HG02973 (cell line): ENCODE results near the gene PAK1.
"Not testable (repeated sequence)": the region's sequence is repeated elsewhere in the genome, so short reads cannot be mapped to it uniquely, and the experiment has no call there.

ENCODE experiments used
- ATAC-seq: cut with Tn5 transposase; IDR thresholded peaks from one replicate; pipeline ENCODE4 v1.9.1; 2021; ENCODE audit warnings: moderate library complexity; ENCODE audit not compliant: unreplicated experiment

The PAK1 gene

DNA sequence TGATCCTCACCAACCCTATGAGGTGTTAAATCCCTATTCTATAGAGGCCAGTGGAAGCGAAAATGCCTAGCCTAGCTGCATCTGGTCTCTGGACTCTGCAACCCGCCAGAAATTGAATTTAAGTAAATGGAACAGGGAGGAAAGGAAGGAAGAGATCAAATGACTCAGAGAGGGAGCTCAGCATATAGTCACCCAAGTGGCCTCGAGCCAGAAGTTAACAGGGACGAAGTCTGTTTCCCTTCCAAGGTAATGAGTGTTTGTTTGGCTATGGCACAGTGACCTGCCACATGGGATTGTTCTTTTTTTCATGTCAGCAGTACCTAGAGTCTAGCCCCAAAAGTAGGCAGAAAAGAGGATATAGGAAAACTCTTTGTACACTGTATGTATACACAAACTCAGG is 66.3 kb downstream of the PAK1 start:
- ATAC-seq, result no peak

DNA sequence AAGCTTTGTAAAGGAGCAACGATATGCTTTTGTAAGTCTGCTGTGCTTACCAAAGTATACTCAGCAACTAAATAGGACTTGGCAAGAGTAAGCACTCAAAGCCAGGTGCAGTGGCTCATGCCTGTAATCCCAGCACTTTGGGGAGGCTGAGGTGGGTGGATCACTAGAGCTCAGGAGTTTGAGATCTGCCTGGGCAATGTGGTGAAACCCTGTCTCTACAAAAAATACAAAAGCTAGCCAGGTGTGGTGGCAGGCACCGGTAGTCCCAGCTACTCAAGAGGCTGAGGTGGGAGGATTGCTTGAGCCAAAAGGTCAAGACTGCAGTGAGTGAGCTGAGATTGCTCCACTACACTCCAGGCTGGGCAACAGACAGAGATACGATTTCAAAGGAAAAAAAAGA is 67.5 kb downstream of the PAK1 start:
- ATAC-seq, result no peak

DNA sequence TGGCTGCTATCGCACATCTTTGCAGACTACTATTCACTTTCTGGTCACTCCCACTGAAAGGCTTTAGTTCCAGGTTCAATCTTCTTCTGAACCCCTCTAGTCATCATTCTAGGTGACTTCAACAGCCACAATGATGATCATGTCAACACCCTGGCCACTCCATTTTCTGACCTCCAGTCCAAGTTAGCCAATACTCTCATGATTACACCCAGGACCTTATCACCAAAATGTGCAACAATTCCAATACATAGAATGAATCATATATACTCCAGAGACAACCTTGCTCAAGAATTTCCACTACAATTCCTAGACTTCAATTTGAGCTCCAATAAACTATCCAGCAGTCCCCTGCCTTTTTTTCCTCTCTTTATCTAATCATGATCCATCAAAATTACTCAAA is 70.7 kb downstream of the PAK1 start:
- no peak for ATAC-seq

DNA sequence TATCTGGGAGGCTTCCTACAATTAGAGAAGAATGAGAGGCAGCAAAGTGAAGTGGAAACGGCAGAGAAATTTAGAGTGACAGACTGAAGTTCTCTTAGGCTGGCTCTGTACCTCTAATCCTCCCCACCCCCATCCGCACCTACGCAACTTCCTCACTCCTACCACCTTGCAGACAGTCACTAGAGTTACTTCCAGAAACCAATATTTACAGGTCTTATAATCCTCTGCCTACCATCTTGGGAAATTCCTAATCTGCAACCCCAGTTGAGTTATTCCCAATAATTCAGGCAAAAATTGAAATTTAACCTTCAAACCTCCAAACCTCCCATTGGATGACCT is 71.7 kb downstream of the PAK1 start:
- ATAC-seq, result no peak

DNA sequence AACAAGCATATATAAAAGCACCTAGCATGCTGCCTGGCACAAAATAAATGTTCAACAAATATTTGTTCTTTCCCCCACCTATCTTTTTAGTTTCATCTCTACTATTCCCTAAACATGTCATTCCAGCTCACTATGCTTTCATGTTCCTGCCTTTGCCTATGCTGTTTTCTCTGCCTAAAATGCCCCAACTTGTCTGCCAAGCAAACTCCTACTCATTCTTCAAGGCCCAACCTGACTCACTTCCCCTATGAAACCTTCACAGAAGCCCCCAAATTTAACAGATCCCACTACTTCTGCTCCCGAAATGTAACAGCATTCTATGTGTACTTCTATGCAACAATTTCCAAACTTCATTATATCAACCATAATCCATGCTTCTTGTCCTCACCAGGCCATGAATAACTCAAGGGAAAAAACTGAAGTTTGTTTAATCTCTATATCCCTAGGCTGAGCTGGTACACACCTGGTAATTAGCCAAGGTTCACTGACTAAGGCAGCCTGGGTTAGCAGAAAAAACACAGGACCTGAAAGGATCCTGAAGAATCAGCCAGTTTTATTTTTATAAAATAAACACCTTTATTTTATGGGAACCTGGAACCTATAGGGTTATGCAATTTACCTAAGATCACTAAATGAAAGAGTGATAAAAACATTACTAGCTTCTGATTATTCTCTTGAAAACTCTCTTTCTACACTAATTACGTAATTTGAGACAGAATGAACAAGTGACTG is 72.2 kb downstream of the PAK1 start:
- ATAC-seq, result no peak

DNA sequence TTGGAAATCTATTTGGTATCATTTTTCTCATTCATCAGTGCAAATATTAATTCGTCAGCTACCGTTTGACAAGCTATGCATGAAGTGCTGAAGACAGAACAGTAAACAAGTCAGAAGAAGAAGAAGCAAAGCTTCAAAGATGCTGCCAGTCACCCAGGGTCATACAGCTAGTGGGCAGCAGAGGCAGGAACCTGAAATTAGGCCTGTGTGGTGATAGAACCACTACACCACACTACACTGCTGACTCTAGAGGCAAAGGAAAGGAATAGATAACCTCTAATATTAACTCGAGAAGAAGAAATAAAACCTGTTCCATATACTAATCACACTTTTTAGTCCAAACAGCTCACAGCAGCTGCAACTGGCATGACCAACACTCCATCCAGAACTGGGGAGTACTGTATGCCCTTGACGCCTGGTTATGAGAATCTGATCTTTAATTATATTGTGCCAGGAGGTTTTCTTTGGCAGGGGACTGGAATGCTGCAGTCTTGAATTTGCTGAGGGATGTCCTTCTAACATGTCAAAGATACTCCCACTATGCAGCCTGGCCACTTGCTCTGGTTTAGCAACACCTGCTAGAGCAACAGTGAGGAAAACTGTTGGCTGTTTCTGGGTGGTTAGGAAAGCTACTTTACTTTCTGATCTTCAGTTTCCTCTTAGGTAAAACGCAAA is 73.0 kb downstream of the PAK1 start:
- no peak for ATAC-seq

DNA sequence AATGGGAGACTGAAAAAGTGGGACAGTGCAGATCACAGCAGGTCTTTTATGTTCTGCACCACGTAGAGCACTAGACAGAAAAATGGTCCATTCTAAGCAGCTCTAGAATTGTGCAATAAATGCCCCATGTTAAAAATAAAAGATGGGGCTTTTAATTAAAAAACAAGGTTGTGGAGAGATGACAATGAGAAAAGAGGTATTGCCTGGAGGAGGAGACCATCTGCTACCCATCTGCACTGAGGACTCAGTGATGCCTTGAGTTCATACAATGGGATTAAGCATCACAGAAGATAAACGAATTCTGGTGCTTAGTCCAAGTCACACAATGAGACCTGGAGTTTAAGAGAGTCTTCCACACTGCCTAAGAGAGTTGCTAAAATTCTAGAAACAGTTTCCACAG is 73.6 kb downstream of the PAK1 start:
- no peak for ATAC-seq

DNA sequence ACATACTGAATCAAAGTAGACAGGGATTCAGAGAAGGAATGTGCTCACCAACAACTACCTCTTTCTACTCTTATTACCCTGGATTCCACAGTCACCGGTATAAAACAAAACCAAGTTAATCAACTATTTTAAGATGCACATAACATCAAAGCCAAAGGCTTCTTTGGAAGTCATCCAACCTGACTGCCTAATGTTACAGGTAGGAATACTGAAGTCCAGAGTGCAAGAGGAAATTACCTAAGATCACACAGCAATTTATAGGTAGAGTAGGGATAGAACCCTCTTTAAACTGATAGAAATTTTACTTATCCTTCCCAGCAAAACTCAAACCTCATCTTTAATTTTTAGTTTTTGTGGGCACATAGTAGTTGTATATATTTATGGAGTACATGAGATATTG is 76.3 kb downstream of the PAK1 start:
- ATAC-seq, result no peak

DNA sequence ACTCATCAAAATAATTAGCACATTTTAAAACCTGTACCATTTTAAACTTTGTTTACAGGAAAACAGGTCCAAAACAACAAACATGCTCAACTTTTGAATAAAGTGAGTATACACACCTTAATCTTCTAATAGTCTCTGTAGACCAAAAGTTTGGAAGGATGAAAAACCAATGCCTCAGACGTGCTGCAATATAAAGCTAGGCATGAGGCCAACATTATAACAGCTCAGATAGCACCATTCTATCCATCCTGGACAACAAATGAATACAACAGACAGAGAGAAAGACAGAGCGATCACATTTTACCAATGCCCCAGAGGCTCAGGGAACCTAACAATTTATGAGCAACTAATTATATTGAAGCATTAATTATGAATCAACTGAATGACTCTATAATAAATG is 77.0 kb downstream of the PAK1 start:
- ATAC-seq, result no peak

DNA sequence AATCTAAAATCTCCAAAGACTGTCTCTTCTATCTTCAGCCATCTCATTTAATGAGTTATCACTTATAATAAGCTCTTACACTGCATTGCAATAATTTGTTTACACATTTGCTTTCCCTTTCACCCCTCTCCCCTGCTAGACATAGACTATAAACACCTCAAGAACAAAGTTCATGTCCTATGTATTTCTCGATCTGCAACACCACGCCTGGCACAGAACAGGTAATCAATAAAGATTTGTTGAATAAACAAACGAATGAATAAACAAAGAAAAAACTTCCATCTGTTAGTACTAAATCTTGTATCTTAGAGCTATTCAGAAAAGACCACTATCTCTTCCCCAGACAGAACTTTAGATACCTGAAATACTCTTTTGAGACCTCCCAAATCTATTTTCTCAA is 77.6 kb downstream of the PAK1 start:
- no peak for ATAC-seq

DNA sequence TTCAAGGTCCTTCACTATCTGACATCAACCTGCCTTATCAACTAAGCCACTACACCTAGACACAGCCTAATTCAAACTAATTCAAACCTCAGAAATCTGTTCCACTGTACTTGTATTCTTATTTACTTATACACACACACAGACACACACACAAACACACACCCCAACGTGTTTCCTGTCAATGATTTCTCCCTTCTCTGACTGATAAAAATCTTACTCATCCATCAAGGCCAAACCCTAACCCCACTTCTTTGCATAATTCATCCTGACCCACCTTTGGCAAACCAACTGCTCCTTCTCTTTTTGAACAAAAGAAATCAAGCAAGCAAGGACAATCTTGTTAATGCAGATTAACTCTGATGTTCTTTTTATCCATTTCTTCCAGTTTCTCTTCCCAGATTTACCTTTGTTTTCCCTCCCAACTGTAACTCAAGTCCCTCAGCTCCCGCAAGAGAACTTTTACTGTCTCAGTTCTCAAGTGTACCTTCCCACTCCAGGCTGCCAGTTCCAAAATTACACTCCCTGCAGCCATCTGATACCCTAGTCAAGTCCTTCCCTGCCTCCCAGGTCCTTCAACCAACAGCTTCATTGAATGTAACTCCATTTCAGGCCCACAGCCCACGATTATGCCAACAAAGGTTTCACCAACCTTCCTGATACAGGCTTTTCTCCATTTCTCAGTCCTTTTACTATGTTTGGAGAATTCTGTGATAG is 78.3 kb downstream of the PAK1 start:
- no peak for ATAC-seq

DNA sequence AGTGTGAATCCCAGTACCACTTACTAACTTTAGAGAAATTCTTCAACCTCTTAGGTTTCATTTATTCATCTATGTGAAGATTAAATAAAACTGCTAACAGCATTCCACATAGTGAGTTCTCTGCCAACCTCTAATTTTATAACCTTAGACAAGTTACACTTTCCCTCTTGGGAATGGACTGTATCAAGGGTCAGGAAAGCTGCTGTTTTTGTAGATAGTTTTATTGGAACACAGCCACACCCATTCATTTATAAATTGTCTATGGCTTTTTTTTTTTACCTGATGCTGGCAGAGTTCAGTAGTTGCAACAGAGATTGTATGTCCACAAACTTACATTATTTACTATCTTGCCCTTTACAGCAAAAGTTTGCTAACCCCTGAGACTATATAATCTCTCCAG is 81.1 kb downstream of the PAK1 start:
- ATAC-seq, result no peak

DNA sequence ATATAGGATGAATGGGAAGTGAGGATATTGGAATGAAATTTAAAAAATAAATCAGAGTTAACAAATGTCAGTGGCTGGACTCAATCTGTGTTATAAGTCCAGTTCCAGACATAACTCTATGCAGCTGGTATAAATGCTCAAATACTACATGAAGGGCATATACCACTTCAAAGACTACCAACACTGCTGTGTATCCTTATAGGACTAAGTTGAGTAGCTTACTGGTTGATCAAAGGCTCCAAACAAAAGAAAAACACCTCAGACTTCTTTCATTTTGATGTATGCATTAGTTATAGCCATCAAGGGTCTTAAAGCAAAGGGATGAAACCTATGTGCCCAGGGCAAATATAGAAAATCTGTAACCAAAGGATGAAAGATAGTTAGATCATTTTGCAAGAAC is 86.2 kb downstream of the PAK1 start:
- no peak for ATAC-seq

DNA sequence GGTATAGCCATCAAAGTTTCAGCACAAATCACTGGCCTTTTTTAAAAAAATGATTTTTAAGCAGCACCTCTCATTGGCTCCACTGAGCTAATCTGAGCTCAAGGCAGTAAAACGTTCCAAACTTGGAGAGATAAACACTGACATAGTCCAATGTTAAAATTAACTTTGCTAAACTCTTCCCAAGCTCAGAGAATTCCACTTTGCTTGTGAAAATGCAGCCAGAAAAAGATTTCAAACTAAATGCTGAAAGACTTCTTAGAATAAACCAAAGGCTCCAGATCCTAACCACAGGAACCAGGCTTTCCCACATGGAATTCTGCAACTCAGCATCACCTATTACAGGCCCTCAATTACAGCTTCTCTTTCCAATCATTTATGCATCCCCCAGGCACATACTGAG is 87.7 kb downstream of the PAK1 start:
- ATAC-seq, result no peak

DNA sequence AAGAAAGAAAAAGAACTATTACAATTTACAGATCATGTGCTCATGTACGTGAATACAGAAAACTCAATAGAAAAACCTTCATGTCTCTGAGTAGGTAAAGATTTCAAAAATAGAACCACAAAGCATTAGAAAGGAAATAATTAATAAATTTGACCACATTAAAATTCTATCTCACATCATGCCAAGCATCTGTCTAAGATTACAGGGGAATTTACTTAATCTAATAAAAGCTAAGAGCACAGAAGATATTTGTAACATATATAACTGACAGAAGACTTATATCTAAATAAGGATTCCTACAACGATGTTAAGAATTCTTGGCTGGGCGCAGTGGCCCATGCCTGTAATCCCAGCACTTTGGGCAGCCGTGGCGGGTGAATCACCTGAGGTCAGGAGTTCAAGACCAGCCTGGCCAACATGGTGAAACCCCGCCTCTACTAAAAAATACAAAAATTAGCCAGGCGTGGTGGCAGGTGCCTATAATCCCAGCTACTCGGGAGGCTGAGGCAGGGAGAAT is 88.6 kb downstream of the PAK1 start:
- not testable (repeated sequence) for ATAC-seq

DNA sequence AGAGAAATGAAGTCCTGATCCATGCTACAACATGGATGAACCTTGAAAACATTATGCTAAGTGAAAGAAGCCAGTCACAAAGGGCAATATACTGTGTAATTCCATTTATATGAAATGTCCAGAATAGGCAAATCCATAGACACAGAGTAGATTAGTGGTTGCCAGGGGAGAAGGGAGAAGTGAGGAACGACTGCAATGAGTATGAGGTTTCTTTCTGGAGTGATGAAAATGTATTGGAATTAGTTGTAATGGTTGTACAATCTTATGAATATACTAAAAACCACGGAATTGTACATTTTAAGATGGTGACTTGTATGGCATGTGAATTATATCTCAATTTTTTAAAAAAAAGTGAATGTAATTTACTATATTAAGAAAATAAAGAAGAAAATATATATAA is 89.3 kb downstream of the PAK1 start:
- ATAC-seq, result no peak

DNA sequence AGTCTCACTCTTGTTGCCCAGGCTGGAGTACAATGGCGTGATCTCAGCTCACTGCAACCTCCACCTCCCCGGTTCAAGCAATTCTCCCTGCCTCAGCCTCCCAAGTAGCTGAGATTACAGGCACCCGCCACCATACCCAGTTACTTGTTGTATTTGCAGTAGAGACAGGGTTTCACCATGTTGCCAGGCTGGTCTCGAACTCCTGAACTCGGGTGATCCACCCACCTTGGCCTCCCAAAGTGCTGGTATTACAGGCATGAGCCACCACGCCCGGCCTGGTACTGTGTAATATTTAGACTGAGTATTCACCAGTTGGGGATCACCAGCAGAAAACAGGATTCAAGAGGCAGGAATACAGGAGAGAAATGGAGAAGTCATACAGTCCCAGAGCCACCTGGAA is 90.5 kb downstream of the PAK1 start:
- not testable (repeated sequence) for ATAC-seq

DNA sequence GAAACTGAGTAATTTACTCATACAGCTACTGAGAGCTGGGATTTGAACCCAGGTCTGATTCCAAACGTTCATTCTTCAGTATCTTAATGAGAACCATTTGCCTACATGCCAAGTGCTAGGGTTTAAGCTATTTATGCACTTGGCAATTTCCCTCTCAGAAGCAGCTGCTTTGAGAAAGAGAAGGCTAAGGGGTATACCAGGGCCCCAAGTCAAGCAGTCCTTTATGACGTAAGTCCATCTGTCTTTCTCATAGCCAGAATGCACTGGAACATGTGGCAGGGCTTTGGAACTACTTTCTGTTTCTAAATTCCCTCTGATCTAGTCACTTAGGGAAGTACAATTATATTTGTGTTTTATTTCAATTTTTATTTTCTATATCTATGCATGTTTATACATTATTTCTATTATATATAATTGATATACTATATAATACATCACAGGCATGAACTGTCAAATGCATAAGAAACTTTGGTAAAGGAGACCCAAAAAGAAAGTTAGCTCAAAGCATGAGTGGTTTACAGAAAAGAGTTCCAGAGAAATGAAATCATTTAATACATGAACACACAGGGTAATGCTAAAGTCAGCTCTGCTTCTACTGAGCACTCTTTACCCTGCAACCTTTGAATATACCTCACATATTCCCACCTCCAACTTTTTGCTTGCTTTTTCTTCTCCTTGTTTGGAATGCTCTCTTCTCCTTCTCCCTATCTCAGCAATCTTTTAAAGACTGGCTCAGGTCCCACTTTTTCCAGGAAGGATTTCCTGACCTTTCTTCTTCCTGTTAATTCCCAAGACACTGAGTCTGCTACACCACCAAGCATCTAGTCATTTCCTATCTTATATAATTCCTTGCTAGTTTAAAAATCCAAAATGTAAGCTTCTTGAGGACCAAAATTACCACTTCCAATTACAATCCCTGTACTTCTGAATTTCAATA is 91.9 kb downstream of the PAK1 start:
- no peak for ATAC-seq

DNA sequence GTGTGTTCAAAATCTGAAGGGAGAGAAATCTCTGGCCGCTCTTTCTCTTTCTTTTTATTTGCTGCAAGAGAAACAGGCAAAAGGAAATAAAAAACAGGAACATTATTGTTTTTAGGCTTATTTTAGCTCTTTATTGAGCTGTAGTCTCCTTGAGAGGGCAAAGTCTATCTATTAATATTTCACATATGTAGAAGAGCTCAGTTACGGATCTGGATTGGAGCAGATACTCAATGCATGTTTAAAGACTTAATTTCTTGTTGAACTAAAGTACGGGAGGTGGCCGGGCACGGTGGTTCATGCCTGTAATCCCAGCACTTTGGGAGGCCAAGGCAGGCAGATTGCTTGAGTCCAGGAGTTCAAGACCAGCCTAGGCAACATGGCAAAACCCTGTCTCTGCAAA is 94.0 kb downstream of the PAK1 start:
- no peak for ATAC-seq

DNA sequence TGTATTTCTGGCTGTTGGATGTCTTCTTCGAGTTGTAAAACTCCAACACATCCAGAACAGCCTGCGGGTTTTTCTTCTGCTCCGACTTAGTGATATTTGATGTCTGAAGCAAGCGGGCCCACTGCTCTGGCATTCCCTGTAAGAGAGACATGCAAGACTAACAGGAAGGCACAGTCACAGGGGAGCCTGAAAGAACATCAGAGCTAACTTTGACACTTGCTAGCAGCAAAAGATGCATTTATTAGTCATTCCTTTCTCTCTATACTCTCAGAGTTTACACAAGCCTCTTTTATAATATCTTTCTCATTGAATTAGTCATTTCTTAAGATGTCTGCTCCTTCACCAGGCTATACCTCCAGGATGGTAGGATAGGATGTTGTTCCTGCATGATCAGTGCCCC is 94.6 kb downstream of the PAK1 start:
- no peak for ATAC-seq

DNA sequence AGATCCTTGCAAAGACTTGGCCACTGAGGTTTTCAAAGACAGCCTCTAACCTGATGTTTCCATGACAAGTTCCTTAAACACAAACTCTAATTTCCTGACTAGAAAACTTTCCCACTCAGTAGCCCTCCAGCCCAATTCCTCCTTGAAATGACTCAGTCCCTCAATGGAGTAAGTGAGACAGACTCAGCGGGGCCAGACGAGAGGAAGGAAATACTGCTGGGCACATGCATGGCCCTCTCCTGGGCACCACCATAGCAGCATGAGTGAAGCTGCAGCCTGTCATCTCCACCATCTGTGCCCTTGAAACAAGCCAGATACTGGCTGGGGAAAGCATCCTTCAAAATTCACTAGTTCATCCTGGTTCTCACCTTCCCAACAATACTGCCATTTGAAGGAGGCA is 96.2 kb downstream of the PAK1 start:
- ATAC-seq, result no peak
